ENCODE results near the gene IL17RD.

DNA sequence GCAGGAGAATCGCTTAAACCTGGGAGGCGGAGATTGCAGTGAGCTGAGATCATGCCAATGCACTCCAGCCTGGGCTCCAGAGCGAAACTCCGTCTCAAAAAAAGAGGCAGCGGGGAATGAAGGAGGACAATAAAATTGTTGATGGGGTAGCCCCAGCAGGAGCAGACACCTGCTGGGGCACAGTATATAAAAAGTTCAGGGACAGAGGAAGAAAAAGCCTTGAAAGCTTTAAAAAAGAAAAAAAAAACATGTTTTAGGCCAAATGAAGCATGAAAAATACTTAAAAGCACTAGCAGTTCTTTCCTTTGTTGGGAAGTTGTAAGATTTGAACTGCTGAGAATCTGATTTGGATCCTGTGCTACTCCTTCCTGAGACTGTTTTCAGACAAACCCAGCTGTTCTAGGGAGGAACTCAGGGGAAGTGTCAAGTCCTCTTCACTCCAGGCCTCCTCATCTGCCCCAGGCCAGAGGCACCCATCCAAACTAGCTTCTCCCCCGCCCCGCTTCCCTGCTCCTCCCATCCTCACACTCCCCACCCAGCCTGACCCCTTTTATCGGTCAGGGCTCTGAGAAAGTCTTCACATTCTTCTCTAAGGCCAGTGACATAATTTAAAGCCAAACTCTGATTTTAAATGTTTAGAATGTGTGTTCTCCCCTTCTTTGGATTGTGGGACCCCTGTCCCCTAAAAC lies 4.9 kb downstream of the IL17RD start:
- TF ChIP-seq GATA2 (IDR thresholded peaks at IDR 0.05; ENCODE audit: low read depth, low read length) (no peak), GATA3 (IDR thresholded peaks at IDR 0.05; ENCODE audit: low read depth, low read length) (no peak)
